COR-L47 (cell line): ENCODE results near the gene TEDC1.

Experiments
- DNase-seq: peaks from one replicate; lab custom pipeline; 2025; lab: John Stamatoyannopoulos, UW

TEDC1 gene

DNA sequence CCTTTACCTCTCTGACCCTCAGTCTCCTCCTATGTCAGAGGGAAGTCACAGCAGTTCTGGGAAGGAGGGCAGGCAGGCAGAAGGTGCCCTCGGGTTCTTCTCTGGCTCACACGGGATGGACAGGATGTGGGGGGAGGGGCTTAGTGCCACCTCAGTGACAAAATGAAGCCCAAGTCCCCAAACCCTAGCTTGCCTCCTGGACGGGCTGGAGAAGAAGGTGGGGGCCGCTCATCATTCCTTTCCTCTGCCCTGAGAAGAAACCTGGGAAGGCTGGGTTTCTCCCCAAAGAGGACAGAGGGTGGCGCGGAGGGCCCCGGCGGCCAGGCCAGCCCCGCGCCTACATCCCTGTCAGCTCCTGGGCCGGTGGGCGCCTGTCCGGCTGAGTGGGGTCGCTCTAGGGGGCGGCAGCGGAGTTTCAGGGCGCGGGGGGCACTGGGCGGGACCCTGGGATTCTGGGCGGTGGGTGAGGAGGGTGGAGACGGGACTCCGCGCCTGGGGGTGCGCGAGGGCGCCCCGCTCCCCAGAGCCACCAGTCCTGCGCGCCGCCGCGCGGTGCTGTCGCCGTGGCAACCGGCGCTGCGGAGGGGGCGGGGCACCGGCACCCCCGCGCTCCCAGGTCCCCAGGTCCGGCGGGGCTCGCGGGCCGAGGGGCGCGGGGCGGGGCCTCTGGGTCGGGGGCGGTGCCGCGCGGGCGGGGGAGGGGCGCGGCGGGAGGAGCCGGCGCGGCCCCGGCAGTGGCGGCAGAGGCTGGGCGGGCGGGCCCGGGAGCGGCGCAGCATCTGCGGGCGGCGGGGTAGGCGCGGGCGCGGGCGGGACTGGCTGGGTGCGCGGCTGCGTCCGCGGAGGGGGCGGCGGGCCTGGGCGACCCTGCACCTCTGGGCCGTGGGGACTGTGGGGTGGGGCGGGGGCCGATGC is 35.1 kb downstream of the TEDC1 start, which contains the start of gene TMEM121:
Gene TMEM121 (plus strand): TSS at position 723 of the 915 bp plus-strand sequence. CDS start 2,252 bp downstream, outside the sequence.
- DNase-seq, result peak; percentile 27

DNA sequence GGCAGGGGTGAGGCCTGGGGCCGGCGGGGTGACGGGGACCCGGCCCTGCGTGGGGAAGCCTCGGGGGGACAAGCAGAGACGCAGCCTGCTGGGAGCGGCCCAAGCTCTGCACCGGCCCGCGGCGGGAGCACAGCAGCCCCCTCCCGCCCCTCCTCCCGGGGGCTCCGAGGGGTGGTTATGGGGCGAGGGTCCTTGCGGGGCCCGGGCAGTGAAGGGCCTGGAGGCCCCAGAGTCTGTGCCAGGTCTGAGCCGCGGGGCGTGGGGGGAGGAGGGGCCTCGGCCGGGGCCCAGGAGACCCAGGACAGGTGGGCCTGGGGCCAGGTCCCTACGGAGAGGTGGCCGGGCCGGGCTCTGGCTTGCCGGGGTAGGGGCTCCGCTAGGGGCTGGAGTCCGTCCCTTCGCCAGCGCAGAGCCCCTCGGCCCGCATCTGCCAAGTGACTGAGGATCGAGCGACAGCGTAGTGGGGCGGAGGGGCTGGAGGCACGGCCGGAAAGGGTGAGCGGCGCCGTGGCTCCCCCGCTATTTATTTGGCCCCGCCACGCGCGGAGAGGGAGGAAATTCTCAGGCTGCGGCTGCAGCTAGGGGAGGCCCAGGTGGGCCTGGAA is 35.8 kb downstream of the TEDC1 start:
- no peak for DNase-seq

DNA sequence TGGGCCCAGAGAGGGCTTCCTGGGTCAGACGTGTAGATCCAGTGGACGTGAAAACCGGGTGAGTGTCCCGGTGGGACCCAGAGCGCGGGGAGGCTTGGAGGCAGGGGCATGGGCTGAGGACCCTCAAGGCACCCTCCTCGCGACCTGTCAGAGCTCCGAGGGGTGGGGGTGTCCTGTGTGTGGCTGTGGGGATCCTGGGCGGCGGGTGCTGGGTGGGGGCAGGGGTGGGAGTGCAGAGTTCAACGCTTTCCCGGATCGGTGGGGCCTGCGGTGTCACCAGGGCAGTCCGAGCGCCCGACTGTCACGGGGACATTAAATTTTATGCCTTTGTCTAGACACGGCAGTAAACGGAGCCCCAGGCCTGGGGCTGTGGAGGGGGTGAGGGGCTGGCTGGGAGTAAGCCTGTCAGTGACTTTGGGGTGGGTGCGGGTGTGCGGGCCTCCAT is 36.4 kb downstream of the TEDC1 start:
- DNase-seq, result no peak

DNA sequence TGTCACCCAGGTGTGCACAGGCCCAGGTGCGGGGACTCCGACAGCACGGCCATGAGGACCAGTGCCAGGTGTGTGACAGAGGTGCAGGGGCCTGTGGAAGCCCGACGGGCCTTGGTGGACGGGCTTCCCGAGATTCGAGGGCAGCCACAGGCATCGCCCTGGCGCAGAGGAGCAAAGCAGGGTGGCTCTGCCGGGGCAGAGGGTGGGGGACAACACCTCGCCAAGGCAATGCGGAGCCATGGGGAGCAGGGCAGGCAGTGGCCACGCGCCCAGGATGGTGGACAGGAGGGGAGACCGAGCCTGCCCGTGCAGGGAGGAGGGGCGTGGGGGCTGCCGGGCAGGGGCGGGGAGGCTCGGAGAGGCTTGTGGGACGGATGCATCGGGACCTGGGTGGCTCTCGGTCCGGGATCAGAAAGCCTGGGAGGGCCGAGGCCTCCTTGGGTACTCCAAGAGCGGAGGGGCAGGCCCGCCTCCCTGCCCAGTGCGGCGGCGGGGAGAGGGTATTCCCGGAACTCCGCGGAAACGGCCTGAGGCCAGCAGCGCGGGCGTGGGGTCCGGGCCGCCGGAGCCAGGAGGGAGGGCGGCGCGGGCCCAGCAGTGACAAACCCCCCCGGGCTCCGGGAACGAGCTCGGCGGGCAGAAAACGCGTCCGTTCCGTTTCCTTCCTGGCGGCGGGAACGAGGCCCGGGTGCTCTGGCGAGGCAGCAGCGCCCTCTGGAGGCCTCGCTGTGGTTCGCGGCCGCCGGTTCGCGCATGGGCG is 37.0 kb downstream of the TEDC1 start:
- DNase-seq, result peak; percentile 78

DNA sequence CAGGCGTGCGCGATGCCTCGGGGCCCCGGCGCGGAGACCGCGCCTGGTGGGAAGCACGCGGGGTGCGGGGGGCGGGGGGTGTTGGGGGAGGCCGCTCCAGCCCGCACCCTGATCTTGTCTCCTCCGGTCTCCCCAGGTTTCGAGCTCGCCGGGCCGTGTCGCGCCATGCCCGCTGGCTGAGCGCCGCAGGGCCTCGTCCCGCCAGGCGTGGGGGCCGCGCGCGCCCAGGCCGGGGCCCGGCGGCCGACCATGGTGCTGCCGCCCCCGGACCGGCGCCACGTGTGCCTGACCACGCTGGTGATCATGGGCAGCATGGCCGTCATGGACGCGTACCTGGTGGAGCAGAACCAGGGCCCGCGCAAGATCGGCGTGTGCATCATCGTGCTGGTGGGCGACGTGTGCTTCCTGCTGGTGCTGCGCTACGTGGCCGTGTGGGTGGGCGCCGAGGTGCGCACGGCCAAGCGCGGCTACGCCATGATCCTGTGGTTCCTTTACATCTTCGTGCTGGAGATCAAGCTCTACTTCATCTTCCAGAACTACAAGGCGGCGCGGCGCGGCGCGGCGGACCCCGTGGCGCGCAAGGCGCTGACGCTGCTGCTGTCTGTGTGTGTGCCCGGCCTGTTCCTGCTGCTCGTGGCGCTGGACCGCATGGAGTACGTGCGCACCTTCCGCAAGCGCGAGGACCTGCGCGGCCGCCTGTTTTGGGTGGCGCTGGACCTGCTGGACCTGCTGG is 37.7 kb downstream of the TEDC1 start:
- no peak for DNase-seq

DNA sequence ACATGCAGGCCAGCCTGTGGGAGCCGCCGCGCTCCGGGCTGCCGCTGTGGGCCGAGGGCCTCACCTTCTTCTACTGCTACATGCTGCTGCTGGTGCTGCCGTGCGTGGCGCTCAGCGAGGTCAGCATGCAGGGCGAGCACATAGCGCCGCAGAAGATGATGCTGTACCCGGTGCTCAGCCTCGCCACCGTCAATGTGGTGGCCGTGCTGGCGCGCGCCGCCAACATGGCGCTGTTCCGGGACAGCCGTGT is 38.2 kb downstream of the TEDC1 start:
- DNase-seq, result no peak

DNA sequence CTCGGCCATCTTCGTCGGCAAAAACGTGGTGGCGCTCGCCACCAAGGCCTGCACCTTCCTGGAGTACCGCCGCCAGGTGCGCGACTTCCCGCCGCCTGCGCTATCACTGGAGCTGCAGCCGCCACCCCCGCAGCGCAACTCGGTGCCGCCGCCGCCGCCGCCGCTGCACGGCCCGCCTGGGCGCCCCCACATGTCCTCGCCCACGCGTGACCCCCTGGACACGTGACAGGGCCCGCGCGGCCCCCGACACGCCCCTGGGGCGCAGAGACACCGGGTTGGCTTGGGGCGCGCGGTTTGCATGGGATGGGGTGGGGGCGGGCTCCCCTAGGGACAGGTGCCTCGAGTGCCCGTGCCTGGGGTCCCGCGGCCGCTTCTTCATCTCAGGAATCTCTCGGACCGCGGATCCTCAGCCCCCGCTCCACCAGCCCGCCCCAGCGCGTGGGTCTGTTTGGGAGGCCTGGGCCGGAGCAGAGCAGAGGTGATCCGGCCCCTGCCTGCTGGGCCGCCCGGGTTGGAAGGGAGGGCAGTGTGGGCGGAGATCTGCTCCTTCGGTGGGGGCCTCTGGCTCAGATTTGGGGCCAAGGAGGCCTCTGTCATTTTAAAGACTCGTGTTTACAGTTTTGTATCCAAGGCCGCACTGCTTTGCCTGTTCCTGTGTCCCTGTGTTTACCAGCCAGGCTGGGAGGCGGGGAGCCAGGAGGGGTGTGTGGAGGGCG is 38.7 kb downstream of the TEDC1 start:
- no peak for DNase-seq

DNA sequence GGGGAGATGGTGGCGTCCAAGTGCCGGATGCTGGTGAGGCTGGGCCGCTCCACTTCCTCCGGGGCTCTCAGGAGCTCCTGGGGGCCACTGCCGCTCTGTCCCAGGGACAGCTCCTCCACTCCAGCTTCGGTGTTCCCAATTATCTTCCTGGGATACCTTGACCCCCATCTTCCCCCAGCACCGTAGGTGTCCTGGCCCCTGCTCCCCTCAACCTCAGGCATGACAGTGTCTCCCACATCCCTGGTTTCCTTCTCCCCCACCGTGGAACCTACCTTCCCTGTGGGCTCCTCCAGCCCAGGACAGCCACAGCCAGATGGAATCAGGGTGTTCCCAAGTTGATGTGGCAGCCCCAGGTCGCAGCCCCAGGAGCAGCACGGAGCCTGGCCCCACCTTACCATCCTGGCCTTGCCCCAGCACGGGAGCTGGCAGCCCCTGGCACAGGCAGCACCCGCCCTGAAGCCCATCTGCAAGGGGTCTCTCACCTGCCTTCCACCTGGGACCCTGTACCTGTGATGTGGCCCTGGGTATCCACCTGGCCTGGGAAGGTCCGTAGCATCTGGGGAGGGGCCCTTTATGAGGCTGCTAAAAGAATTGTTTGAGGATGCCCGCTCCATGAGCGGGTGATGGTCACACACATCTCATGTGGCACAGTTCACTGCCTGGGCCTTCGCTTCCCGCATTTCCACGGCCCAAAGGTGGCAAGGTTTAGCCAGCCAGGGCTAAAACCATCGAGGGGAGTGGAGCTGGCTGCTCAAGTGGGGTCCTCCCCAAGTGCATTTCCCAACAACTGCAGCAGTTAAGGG is 39.4 kb downstream of the TEDC1 start:
- no peak for DNase-seq

DNA sequence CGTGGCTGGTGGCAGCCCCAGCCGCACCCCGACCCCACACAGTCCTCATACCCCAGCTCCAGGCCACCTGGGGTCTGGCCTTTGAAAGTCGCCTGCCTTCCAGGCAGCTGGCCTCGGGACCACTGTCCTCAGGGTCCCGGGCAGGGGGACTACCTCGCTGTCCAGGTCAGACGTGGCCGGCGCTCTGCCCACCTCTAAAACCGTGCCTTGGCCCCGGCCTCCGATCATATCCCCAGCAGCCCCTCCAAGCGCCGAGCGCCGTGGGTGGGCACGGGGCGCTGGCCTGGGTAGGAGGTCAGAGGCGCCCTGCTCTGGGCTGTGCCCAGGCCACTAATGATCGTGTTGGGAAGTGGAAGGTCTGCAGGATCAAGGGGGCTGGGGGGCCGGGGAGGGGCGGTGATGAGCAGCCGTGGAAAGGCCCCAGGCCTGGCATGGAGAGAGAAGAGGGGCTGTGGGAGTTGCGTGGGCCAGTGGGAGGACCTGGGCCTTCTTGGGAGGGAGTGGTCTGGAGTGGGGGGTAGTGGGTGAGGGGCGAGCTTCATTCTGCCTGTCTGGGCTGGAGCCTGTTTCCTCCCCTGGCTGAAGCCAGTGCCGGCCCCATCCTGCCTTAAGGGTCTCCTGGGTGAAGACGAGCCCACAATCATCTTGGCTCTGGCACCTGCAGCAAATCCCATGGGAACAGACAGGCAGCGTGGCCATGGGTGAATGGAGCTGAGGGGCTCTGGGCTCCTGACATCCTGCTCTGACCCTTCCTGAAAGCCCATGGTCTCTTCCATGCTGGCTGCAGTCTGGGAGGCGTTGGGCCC is 40.2 kb downstream of the TEDC1 start:
- no peak for DNase-seq

DNA sequence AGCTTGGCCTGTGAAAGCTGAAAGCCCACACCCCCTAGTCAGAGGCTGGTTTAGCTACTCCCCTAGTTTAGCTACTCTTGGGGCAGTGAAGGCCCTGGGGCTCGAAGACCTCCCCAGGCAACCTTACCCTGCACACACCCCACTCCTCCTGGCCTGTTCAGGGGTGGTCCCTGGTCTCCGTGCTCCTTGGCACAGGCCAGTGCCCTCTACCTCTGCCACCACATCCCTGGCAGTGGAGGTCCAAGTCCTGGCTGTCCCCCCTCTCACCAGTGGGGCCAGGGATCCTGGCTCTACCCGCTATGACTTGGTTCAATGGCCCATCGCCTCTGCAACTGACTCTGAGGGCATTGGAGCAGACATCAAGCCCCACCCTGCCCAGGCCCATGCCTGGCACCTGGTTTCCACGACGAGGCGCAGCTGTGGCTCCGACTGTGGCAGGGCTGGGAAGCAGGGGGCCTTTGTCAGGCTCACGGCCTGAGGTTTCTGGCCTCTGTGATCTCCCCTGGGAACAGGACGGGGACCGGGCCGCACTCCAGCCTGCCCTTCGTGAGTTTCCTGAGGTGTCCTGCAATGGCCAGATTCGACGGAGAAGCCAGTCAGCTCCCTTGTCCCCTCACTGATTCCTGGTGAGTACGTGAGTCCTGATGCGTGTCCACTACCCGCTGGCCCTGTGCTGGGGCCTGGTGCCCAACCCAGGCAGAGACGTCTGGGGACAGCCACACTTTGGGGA is 41.0 kb downstream of the TEDC1 start:
- no peak for DNase-seq

DNA sequence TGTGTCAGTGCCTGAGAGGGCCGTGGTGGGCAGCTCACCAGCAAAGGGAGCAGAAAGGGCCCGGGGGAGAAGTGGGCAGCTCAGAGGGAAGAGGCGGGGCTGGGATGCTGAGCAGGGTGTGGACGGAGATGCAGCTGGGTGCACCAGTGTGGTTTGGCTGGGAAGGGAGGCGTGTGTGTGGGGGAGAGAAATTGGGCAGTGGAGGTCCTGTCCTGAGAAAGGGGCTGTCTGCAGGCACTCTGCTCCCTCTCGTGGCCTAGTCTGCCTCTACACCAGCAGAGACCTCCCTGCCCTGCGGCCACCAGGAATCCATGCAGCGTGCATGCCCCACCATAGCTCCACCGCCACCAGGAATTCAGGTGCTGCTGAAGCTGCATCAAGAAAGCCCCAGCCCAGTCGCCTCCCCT is 41.7 kb downstream of the TEDC1 start:
- DNase-seq, result no peak

DNA sequence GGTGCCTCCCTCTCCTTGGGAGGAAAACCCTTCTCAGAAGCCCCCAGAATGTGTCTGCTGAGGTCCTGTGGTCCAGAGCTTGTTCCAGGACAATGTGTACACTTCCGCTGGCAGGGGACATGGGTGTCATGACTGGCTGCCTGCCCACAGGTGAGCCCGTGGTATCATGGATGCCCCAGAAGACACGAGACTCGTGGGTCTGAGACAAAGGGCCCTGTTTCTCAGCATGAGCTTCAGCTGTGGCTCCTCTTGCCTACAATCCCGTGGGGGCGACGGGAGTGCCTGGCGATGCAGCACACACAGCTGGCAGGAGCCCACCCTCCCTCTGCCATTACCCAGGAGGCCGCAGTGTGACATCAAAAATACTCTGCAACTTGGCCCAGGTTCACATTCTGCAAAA is 42.3 kb downstream of the TEDC1 start:
- DNase-seq, result no peak

DNA sequence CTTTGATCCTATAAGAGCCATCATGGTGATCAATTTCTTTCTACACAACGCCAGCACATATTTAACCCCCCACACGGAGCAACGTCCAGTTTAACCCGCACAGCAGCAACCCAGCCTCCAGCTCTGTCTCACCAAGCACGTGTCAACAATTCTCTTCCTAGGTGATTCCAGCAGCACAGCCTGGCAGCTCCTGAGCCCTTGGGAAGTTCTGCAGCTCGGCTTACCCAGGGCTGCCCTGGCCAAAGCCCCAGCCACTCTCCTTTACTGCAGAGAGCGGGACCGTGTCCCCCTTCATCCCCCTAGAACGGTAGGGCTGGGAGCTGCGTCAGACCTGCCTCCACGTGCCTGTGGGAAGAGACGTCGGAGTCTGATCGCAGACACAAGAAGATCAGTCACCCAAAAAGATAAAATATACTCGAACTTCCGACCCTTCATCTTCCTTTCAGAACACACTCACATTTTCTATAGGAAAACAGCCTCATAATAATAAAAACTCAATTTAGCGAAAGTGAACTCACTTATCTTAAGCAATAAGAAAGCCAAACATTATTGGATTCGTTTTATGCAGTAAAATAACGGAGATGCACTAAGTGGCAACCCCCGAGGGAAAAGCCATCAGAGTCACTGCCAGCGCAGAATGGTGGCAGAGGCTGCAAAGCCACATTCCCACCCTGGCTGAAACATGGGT is 42.9 kb downstream of the TEDC1 start:
- no peak for DNase-seq

DNA sequence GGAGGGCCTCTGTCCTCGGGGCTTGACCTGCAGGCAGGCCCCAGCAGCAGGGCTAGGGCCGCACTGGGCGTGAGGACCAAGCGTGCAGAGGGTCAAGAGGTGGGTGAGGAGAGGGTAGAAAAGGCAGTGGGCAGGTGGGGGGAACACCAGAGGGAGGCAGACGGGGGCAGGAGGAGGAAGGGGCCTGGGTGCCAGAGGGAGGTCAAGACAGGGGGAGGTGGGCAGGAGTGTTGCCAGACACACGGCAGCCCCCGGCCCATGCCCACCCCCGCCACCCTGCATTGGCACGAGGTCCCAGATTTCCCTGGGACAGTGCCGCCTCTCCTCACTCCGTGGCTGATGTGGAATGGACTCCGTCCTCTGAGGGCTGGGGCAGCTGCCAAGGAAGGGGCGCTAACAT is 43.5 kb downstream of the TEDC1 start:
- DNase-seq, result no peak

DNA sequence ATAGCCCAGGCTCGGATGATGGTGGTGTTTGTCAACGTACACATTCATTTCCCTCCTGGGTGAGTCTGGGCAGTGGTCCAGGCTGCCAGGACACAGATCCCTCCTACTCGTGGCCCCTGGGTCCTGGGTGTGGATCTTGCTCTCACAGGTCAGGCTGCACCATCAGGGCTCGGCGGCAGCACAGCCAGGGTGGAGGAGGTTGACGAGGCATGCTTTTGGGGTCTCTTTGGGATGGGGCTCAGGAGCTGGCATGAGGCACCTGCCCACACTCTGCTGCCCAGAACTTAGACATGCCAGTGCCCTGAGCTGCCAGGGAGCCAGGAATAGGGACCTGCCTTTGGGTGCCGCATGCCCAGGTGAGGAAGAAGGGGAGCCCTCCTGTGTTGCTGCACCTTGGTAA is 45.0 kb downstream of the TEDC1 start:
- no peak for DNase-seq

DNA sequence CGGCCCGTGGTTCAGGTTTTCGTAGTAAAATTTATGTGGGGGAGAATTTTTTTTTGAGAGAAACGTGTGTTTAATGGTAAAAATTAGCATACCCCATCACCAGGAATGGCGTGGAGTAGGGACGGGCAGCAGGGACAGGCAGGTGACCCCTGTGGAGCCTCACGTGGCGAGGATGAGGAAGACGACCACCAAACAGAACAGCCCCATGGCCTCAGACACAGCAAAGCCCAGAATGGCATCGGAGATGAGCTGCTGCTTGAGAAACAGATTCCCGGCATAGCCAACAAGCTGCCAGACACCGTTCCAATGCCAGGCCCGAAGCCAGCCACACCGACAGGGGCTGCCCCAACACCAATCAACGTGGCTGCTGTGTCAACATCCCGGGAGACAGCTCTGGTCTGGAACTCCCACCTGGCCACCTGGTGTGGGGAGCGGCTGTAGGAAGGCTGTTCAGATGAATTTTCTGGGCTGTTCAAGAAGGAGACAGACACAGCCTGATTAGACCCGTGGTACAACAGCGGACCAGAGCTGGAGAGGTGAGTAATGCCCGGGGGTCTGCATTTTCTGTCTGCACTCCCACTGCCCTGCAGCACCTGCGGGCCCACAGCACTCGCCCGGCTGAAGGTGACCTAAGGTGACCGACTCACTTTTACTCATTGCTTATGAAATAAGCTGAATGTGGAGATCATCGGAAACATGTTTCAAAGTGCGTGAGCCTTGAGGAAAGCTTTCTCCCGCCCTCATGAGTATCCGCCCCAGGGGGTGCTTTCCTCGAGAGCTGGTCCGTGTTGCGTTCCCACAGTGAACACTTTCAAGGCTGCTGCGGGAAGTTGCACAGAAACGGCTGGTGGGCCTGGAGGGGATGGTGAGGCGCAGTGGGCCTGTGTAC is 45.9 kb downstream of the TEDC1 start:
- DNase-seq, result peak; percentile 53
